Measurements from ENCODE around the gene RNF44.

RNF44 gene

GRCh38 chr5:176543428-176544182 lies 6.4 kb upstream of the RNF44 start:
- H4K20me1 ChIP-seq (ENCODE audit: low read depth, low read length), result no peaks in the 10 kb centered on the region
- H3F3A ChIP-seq (ENCODE audit: insufficient read depth), result peaks cover 10% of the 10 kb centered on the region
- H3K9me3 ChIP-seq (ENCODE audit: insufficient read depth, low read length), result no peaks in the 10 kb centered on the region
- TF ChIP-seq EZH2phosphoT487 (conservative IDR thresholded peaks at IDR 0.05; ENCODE audit: low read length) (no peak), CTCF (IDR thresholded peaks at IDR 0.05; ENCODE audit: insufficient read depth, low read length, poor library complexity, severe bottlenecking) (no peak)
- no peaks in the 10 kb centered on the region for H3K27me3 ChIP-seq (ENCODE audit: low read length)
- H3K27ac ChIP-seq (ENCODE audit: low read depth, low read length), result peak overlapping the region; percentile 27
- H3K36me3 ChIP-seq (ENCODE audit: low read length), result no peaks in the 10 kb centered on the region
- H3K4me2 ChIP-seq (ENCODE audit: low read depth, low read length, poor library complexity, severe bottlenecking), result peak overlapping the region; percentile 100
- peak overlapping the region; percentile 80 for H3K4me3 ChIP-seq (ENCODE audit: insufficient read depth, low read length, poor library complexity, severe bottlenecking)
- peak overlapping the region; percentile 100 for H2AFZ ChIP-seq (ENCODE audit: low read depth, low read length, severe bottlenecking)
- H3K79me2 ChIP-seq (ENCODE audit: insufficient read depth, low read length), result no peaks in the 10 kb centered on the region
- peak overlapping the region; percentile 76 for H3K9ac ChIP-seq (ENCODE audit: low read length)
- H3K9me2 ChIP-seq (replicated peaks; ENCODE audit: insufficient read depth, low read length), result no peaks in the 10 kb centered on the region

- Histone ChIP-seq H3K9me3 (ENCODE audit: insufficient read depth, low read length) (no peaks in the 10 kb centered on the region), H3K4me3 (ENCODE audit: insufficient read depth, low read length, poor library complexity, severe bottlenecking) (peak overlapping the region; percentile 80), H3K36me3 (ENCODE audit: low read length) (no peaks in the 10 kb centered on the region), H3K79me2 (ENCODE audit: insufficient read depth, low read length) (no peaks in the 10 kb centered on the region), H3K4me2 (ENCODE audit: low read depth, low read length, poor library complexity, severe bottlenecking) (peak overlapping the region; percentile 100), H3K9ac (ENCODE audit: low read length) (peak overlapping the region; percentile 76), H3F3A (ENCODE audit: insufficient read depth) (peaks cover 11% of the 10 kb centered on the region), H3K27me3 (ENCODE audit: low read length) (no peaks in the 10 kb centered on the region), H3K9me2 (replicated peaks; ENCODE audit: insufficient read depth, low read length) (no peaks in the 10 kb centered on the region), H2AFZ (ENCODE audit: low read depth, low read length, severe bottlenecking) (peak overlapping the region; percentile 56), H4K20me1 (ENCODE audit: low read depth, low read length) (no peaks in the 10 kb centered on the region), H3K27ac (ENCODE audit: low read depth, low read length) (no peak overlapping the region; the same call in 1 of the 2 replicates)
- TF ChIP-seq EZH2phosphoT487 (conservative IDR thresholded peaks at IDR 0.05; ENCODE audit: low read length) (no peak), CTCF (IDR thresholded peaks at IDR 0.05; ENCODE audit: insufficient read depth, low read length, poor library complexity, severe bottlenecking) (no peak)
These were observed 5.6 kb upstream of the RNF44 start for GRCh38 chr5:176542596-176543427.

- H3K4me2 ChIP-seq (ENCODE audit: low read depth, low read length, poor library complexity, severe bottlenecking), result peak overlapping the region; percentile 64
- H3K4me3 ChIP-seq (ENCODE audit: insufficient read depth, low read length, poor library complexity, severe bottlenecking), result peak overlapping the region; percentile 58
- H3K9me2 ChIP-seq (replicated peaks; ENCODE audit: insufficient read depth, low read length), result no peaks in the 10 kb centered on the region
- no peaks in the 10 kb centered on the region for H4K20me1 ChIP-seq (ENCODE audit: low read depth, low read length)
- no peaks in the 10 kb centered on the region for H3K27me3 ChIP-seq (ENCODE audit: low read length)
- peak overlapping the region; percentile 66; the same call in 1 of the 2 replicates for H3K9ac ChIP-seq (ENCODE audit: low read length)
- no peak for TF ChIP-seq CTCF (IDR thresholded peaks at IDR 0.05; ENCODE audit: insufficient read depth, low read length, poor library complexity, severe bottlenecking)
- TF ChIP-seq EZH2phosphoT487 (conservative IDR thresholded peaks at IDR 0.05; ENCODE audit: low read length), result no peak
- no peaks in the 10 kb centered on the region for H3K79me2 ChIP-seq (ENCODE audit: insufficient read depth, low read length)
- H3F3A ChIP-seq (ENCODE audit: insufficient read depth), result peaks cover 11% of the 10 kb centered on the region
- H2AFZ ChIP-seq (ENCODE audit: low read depth, low read length, severe bottlenecking), result no peak overlapping the region
- H3K27ac ChIP-seq (ENCODE audit: low read depth, low read length), result no peak overlapping the region
- H3K36me3 ChIP-seq (ENCODE audit: low read length), result no peaks in the 10 kb centered on the region
- H3K9me3 ChIP-seq (ENCODE audit: insufficient read depth, low read length), result no peaks in the 10 kb centered on the region
These were observed 5.0 kb upstream of the RNF44 start for GRCh38 chr5:176542135-176542595.

Data from SU-DHL-6 (cell line).